WTC11 (cell line): ENCODE data around the gene IRAG1. TPM values are rescaled to one million over a fixed set of nuclear protein-coding genes. Genes with fewer than 3 reads are reported as not detected.

Experiments
- ATAC-seq: fragments of 200-7000 bp; cut with Tn5 transposase; 2 replicates; pipeline ENCODE4 v1.10.0; 2021; ENCODE audit warnings: mild to moderate bottlenecking, moderate library complexity
- CTCF ChIA-PET: fragments of 300-600 bp; sonication (Branson Sonifier 250); formaldehyde crosslinking; loops from one replicate; lab custom pipeline; 2021; ENCODE audit warnings: antibody characterized with exemption; lab: Charles Lee
- POLR2A ChIA-PET: fragments of 350-600 bp; sonication (Branson Sonifier 250); formaldehyde crosslinking; loops from one replicate; lab custom pipeline; 2021; ENCODE audit warnings: antibody characterized with exemption; lab: Charles Lee
- DNase-seq: peaks from one replicate; pipeline ENCODE4 v3.0.0; 2021; ENCODE audit warnings: low spot score
- H3K27ac Mint-ChIP-seq: 2 replicates; pipeline ENCODE4 v1.8.0; 2021; ENCODE audit warnings: mixed read lengths
- H3K27me3 Mint-ChIP-seq: 2 replicates; pipeline ENCODE4 v1.8.0; 2021; ENCODE audit warnings: low read depth, mild to moderate bottlenecking, moderate library complexity, mixed read lengths
- H3K36me3 Mint-ChIP-seq: 2 replicates; pipeline ENCODE4 v1.8.0; 2021; ENCODE audit warnings: mixed read lengths
- H3K4me1 Mint-ChIP-seq: 2 replicates; pipeline ENCODE4 v1.8.0; 2022; ENCODE audit warnings: mixed read lengths
- H3K4me3 Mint-ChIP-seq: 2 replicates; pipeline ENCODE4 v1.8.0; 2021; ENCODE audit warnings: mild to moderate bottlenecking, moderate library complexity, mixed read lengths
- H3K9me3 Mint-ChIP-seq: 2 replicates; pipeline ENCODE4 v1.8.0; 2021; ENCODE audit warnings: mixed read lengths
- CREM ChIP-seq: sonication (generic); formaldehyde crosslinking; IDR thresholded peaks from 2 replicates; pipeline ENCODE4 v1.8.1; 2022; ENCODE audit warnings: mild to moderate bottlenecking, missing genetic modification reagents, moderate library complexity
- E2F1 ChIP-seq: sonication (generic); formaldehyde crosslinking; IDR thresholded peaks from 2 replicates; pipeline ENCODE4 v1.8.0; 2022; ENCODE audit warnings: mild to moderate bottlenecking, missing genetic modification reagents
- FOXJ3 ChIP-seq: sonication (generic); formaldehyde crosslinking; IDR thresholded peaks from 2 replicates; pipeline ENCODE4 v1.9.0; 2021; ENCODE audit warnings: missing genetic modification reagents, mild to moderate bottlenecking, borderline replicate concordance
- MYBL2 ChIP-seq: sonication (generic); formaldehyde crosslinking; IDR thresholded peaks from 2 replicates; pipeline ENCODE4 v1.8.1; 2023; ENCODE audit warnings: mild to moderate bottlenecking, moderate library complexity, missing genetic modification reagents
- NFATC4 ChIP-seq: fragments of 250-450 bp; sonication (Bioruptor Pico); IDR thresholded peaks from 2 replicates; pipeline ENCODE4 v1.9.0; 2021; ENCODE audit warnings: mild to moderate bottlenecking
- NR3C1 ChIP-seq: sonication (generic); formaldehyde crosslinking; conservative IDR thresholded peaks from 2 replicates; pipeline ENCODE4 v1.8.1; 2023; ENCODE audit warnings: low read depth, mild to moderate bottlenecking, missing genetic modification reagents
- SOX15 ChIP-seq: fragments of 250-450 bp; sonication (Bioruptor Pico); IDR thresholded peaks from 2 replicates; pipeline ENCODE4 v1.9.0; 2021; ENCODE audit warnings: mild to moderate bottlenecking
- TEAD1 ChIP-seq: sonication (generic); formaldehyde crosslinking; IDR thresholded peaks from 2 replicates; pipeline ENCODE4 v1.8.0; 2022; ENCODE audit warnings: mild to moderate bottlenecking, missing genetic modification reagents
- TEAD4 ChIP-seq: sonication (generic); formaldehyde crosslinking; IDR thresholded peaks from 2 replicates; pipeline ENCODE4 v1.8.0; 2022; ENCODE audit warnings: mild to moderate bottlenecking, missing genetic modification reagents
- USF1 ChIP-seq: sonication (generic); formaldehyde crosslinking; IDR thresholded peaks from 2 replicates; pipeline ENCODE4 v1.8.0; 2022; ENCODE audit warnings: mild to moderate bottlenecking, missing genetic modification reagents
- ZNF281 ChIP-seq: sonication (generic); formaldehyde crosslinking; IDR thresholded peaks from 2 replicates; pipeline ENCODE4 v1.8.0; 2023; ENCODE audit warnings: mild to moderate bottlenecking, missing genetic modification reagents
- ZNF317 ChIP-seq: sonication (generic); formaldehyde crosslinking; IDR thresholded peaks from 2 replicates; pipeline ENCODE4 v1.8.1; 2023; ENCODE audit warnings: low read depth, mild to moderate bottlenecking, moderate library complexity, missing genetic modification reagents, borderline replicate concordance
- ZNF425 ChIP-seq: fragments of 250-450 bp; sonication (Bioruptor Pico); conservative IDR thresholded peaks from 2 replicates; pipeline ENCODE4 v1.9.0; 2021; ENCODE audit warnings: mild to moderate bottlenecking
- ZNF671 ChIP-seq: fragments of 250-450 bp; sonication (Bioruptor Pico); IDR thresholded peaks from 2 replicates; pipeline ENCODE4 v1.8.0; 2021; ENCODE audit warnings: mild to moderate bottlenecking
- ZSCAN18 ChIP-seq: fragments of 250-450 bp; sonication (Bioruptor Pico); IDR thresholded peaks from 2 replicates; pipeline ENCODE4 v2.1.2; 2022; ENCODE audit warnings: mild to moderate bottlenecking, moderate library complexity
- total RNA-seq: library from RNA; stranded (reverse); gene quantifications from 3 replicates; pipeline ENCODE4 v1.2.3, GENCODE V29; 2021
- TF ChIP-seq, protein P1 (sequence below): sonication (generic); formaldehyde crosslinking; IDR thresholded peaks from 2 replicates; pipeline ENCODE4 v1.8.0; 2022; ENCODE audit warnings: mild to moderate bottlenecking, missing genetic modification reagents
- TF ChIP-seq, protein P2 (sequence below): sonication (generic); formaldehyde crosslinking; IDR thresholded peaks from 2 replicates; pipeline ENCODE4 v1.8.0; 2022; ENCODE audit warnings: mild to moderate bottlenecking, missing genetic modification reagents
- TF ChIP-seq, protein P3 (sequence below): sonication (generic); formaldehyde crosslinking; IDR thresholded peaks from 2 replicates; pipeline ENCODE4 v1.8.0; 2023; ENCODE audit warnings: missing genetic modification reagents, mild to moderate bottlenecking, borderline replicate concordance

Gene IRAG1
- total RNA-seq, 1 experiment from 2014 or later, result 2.8 TPM

DNA sequence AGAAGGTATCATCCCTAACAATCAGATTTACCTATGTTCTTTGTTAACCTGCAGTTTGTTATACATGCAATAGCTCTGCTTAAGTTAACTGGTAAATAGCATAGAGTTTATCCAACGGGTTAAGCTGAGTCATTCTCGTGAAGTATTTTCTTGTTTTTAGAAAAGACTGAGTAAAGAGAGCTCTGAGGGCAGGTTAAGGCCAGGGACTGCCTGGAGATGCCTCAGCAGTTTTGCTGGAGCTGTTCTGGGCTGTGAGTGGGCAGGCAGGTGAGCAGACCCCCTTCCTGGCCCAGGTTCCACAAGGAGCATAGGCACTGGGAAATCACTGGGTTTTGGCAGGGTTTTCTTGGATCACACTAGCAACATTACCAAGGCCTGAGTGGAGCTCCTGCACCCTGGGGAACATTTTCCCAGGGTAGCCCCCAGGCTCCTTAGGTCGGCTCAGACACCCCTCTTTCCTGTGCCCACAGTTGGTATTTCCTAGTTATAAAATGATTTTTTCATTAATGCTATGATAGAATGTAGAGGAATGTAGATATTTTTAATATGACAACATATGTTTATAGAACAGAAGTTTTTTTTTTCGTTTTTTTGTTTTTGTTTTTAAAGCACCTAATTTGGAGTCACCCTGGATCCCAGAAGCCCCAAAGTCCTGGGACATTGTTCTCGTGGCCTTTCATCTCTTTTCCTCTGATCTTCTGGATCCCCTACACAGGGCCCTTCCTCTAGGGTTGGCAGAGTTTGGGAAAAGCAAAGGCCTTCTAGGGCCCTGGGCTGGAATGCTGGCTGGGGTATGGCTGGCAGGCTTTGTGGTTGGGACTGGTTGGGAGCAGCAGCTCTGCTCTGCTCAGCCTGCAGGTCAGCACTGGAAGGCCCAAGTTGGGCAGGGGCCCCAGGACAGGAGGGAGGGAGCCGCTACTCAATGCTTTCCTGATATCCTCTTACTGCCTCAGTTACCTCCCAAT, 26.7 kb downstream of the IRAG1 start (continued):
- TF ChIP-seq ZNF281 (no peak), E2F1 (CRISPR knock-in tag) (no peak), ZNF671 (CRISPR knock-in tag) (no peak), MYBL2 (no peak), NR3C1 (CRISPR knock-in tag) (no peak)
- TF ChIP-seq, protein P1, sequence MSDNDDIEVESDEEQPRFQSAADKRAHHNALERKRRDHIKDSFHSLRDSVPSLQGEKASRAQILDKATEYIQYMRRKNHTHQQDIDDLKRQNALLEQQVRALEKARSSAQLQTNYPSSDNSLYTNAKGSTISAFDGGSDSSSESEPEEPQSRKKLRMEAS, result no peak

- CTCF ChIA-PET, result interaction anchor here (1.6 kb wide), 1 partner anchor 10 kb away, joined by 5 read pairs; no protein-coding TSS in a partner anchor
- Mint-ChIP-seq H3K27ac (no peak overlapping the region), H3K9me3 (no peaks in the 10 kb centered on the region), H3K27me3 (no peaks in the 10 kb centered on the region; the same call in 1 of the 2 replicates), H3K36me3 (no peaks in the 10 kb centered on the region), H3K4me1 (no peaks in the 10 kb centered on the region), H3K4me3 (no peak overlapping the region)
- DNase-seq (no peak), ATAC-seq (no peak)
- POLR2A ChIA-PET, result no interaction called here
- TF ChIP-seq, protein P2, sequence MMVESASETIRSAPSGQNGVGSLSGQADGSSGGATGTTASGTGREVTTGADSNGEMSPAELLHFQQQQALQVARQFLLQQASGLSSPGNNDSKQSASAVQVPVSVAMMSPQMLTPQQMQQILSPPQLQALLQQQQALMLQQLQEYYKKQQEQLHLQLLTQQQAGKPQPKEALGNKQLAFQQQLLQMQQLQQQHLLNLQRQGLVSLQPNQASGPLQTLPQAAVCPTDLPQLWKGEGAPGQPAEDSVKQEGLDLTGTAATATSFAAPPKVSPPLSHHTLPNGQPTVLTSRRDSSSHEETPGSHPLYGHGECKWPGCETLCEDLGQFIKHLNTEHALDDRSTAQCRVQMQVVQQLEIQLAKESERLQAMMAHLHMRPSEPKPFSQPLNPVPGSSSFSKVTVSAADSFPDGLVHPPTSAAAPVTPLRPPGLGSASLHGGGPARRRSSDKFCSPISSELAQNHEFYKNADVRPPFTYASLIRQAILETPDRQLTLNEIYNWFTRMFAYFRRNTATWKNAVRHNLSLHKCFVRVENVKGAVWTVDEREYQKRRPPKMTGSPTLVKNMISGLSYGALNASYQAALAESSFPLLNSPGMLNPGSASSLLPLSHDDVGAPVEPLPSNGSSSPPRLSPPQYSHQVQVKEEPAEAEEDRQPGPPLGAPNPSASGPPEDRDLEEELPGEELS (CRISPR knock-in tag), result no peak
- TF ChIP-seq TEAD4 (CRISPR knock-in tag) (no peak), CREM (CRISPR knock-in tag) (no peak), SOX15 (no peak), ZNF317 (no peak), ZNF425 (CRISPR knock-in tag) (no peak), TEAD1 (no peak), FOXJ3 (no peak), USF1 (CRISPR knock-in tag) (no peak), NFATC4 (CRISPR knock-in tag) (no peak), ZSCAN18 (no peak)
- TF ChIP-seq, protein P3, sequence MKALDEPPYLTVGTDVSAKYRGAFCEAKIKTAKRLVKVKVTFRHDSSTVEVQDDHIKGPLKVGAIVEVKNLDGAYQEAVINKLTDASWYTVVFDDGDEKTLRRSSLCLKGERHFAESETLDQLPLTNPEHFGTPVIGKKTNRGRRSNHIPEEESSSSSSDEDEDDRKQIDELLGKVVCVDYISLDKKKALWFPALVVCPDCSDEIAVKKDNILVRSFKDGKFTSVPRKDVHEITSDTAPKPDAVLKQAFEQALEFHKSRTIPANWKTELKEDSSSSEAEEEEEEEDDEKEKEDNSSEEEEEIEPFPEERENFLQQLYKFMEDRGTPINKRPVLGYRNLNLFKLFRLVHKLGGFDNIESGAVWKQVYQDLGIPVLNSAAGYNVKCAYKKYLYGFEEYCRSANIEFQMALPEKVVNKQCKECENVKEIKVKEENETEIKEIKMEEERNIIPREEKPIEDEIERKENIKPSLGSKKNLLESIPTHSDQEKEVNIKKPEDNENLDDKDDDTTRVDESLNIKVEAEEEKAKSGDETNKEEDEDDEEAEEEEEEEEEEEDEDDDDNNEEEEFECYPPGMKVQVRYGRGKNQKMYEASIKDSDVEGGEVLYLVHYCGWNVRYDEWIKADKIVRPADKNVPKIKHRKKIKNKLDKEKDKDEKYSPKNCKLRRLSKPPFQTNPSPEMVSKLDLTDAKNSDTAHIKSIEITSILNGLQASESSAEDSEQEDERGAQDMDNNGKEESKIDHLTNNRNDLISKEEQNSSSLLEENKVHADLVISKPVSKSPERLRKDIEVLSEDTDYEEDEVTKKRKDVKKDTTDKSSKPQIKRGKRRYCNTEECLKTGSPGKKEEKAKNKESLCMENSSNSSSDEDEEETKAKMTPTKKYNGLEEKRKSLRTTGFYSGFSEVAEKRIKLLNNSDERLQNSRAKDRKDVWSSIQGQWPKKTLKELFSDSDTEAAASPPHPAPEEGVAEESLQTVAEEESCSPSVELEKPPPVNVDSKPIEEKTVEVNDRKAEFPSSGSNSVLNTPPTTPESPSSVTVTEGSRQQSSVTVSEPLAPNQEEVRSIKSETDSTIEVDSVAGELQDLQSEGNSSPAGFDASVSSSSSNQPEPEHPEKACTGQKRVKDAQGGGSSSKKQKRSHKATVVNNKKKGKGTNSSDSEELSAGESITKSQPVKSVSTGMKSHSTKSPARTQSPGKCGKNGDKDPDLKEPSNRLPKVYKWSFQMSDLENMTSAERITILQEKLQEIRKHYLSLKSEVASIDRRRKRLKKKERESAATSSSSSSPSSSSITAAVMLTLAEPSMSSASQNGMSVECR (CRISPR knock-in tag), result no peak
These were observed 29.1 kb downstream of the IRAG1 start for GRCh38 chr11:10664496-10664895.
